CD14-positive monocyte (primary cell): Measurements from ENCODE around the gene AIG1. TPM values are rescaled to one million over a fixed set of nuclear protein-coding genes. Genes with fewer than 3 reads are reported as not detected.
"Not testable (repeated sequence)": the region's sequence is repeated elsewhere in the genome, so short reads cannot be mapped to it uniquely, and the experiment has no call there.

Experiments used
- DNase-seq, 3 donors: peaks; one replicate each; pipeline ENCODE4 v3.0.0-alpha.2; 2011 to 2022
- H2AFZ ChIP-seq: 2 replicates; pipeline ENCODE4 v1.6.0; 2012; ENCODE audit warnings: mild to moderate bottlenecking, low read depth, low read length, inconsistent platforms; ENCODE audit not compliant: insufficient read depth, poor library complexity, severe bottlenecking
- H3K27ac ChIP-seq, 2 donors: 1 replicate in 1 of 2; 2 replicates in 1 of 2; pipeline ENCODE4 v1.5.1; 2012 to 2013; ENCODE audit warnings: low read length in 2 of 2, control low read depth in 1 of 2, inconsistent platforms in 1 of 2, low read depth in 1 of 2, mild to moderate bottlenecking in 1 of 2
- H3K27me3 ChIP-seq, 2 donors: one replicate each; pipeline versions ENCODE4 v1.6.0 to v1.6.1; 2011 to 2013; ENCODE audit warnings: low read length in 2 of 2; ENCODE audit not compliant: control insufficient read depth in 2 of 2, insufficient read depth in 2 of 2
- H3K36me3 ChIP-seq, 2 donors: replicated peaks in 1 of 2; 1 replicate in 1 of 2; 2 replicates in 1 of 2; pipeline versions ENCODE4 v1.5.1 to v1.6.1; 2012 to 2013; ENCODE audit warnings: low read length in 2 of 2, control low read depth in 1 of 2, inconsistent platforms in 1 of 2, mild to moderate bottlenecking in 1 of 2; ENCODE audit not compliant: insufficient read depth in 2 of 2, control insufficient read depth in 1 of 2
- H3K4me1 ChIP-seq, 2 donors: 1 replicate in 1 of 2; 2 replicates in 1 of 2; pipeline versions ENCODE4 v1.5.1 to v1.6.1; 2012 to 2013; ENCODE audit warnings: low read length in 2 of 2, control low read depth in 1 of 2, inconsistent platforms in 1 of 2, mild to moderate bottlenecking in 1 of 2, moderate library complexity in 1 of 2; ENCODE audit not compliant: insufficient read depth in 2 of 2, control insufficient read depth in 1 of 2
- H3K4me2 ChIP-seq: replicated peaks from 2 replicates; pipeline ENCODE3; 2012; ENCODE audit warnings: low read length, moderate library complexity, mild to moderate bottlenecking; ENCODE audit not compliant: poor library complexity, severe bottlenecking; ENCODE audit errors: extremely low read depth
- H3K4me3 ChIP-seq, 3 experiments: fragments of 200-600 bp in 1 of 3; sonication (generic) in 1 of 3; replicated peaks in 1 of 3; 1 replicate in 2 of 3; 2 replicates in 1 of 3; pipeline ENCODE4 v1.5.1; 2011 to 2013; ENCODE audit warnings: low read length in 3 of 3, mild to moderate bottlenecking in 3 of 3, control low read depth in 2 of 3, low read depth in 2 of 3, inconsistent platforms in 1 of 3, moderate library complexity in 1 of 3
- H3K79me2 ChIP-seq: 2 replicates; pipeline ENCODE4 v1.6.0; 2012; ENCODE audit warnings: mild to moderate bottlenecking, control low read depth, inconsistent platforms, low read length, moderate library complexity; ENCODE audit not compliant: insufficient read depth
- H3K9ac ChIP-seq: 2 replicates; pipeline ENCODE4 v1.6.0; 2017; ENCODE audit warnings: low read length, mild to moderate bottlenecking; ENCODE audit not compliant: insufficient read depth, poor library complexity, severe bottlenecking
- H3K9me3 ChIP-seq, 2 donors: replicated peaks in 1 of 2; 1 replicate in 1 of 2; 2 replicates in 1 of 2; pipeline versions ENCODE4 v1.5.1 to v1.6.1; 2012 to 2013; ENCODE audit warnings: low read length in 2 of 2, control low read depth in 1 of 2; ENCODE audit not compliant: control insufficient read depth in 1 of 2, insufficient read depth in 1 of 2
- H4K20me1 ChIP-seq: 2 replicates; pipeline ENCODE4 v1.6.0; 2012; ENCODE audit warnings: mild to moderate bottlenecking, low read length, control low read depth, moderate library complexity; ENCODE audit not compliant: insufficient read depth
- H3K27ac Mint-ChIP-seq, 7 donors: one replicate each; pipeline ENCODE4 v1.8.0; 2020; ENCODE audit warnings: mild to moderate bottlenecking in 7 of 7, mixed read lengths in 7 of 7, moderate library complexity in 6 of 7, inconsistent platforms in 2 of 7
- H3K27me3 Mint-ChIP-seq, 3 donors: one replicate each; pipeline ENCODE4 v1.8.0; 2021 to 2022; ENCODE audit warnings: low read depth in 3 of 3, mild to moderate bottlenecking in 3 of 3, mixed read lengths in 3 of 3, moderate library complexity in 3 of 3, inconsistent platforms in 1 of 3
- H3K36me3 Mint-ChIP-seq, 2 donors: one replicate each; pipeline ENCODE4 v1.8.0; 2020; ENCODE audit warnings: mixed read lengths in 2 of 2, inconsistent platforms in 1 of 2, mild to moderate bottlenecking in 1 of 2
- H3K4me1 Mint-ChIP-seq: one replicate; pipeline ENCODE4 v1.8.0; 2020; ENCODE audit warnings: mild to moderate bottlenecking, mixed read lengths
- H3K4me3 Mint-ChIP-seq, 2 donors: one replicate each; pipeline ENCODE4 v1.8.0; 2020; ENCODE audit warnings: mild to moderate bottlenecking in 2 of 2, mixed read lengths in 2 of 2, moderate library complexity in 1 of 2
- H3K9me3 Mint-ChIP-seq, 7 donors: one replicate each; pipeline ENCODE4 v1.8.0; 2020 to 2022; ENCODE audit warnings: mixed read lengths in 7 of 7, mild to moderate bottlenecking in 6 of 7, moderate library complexity in 6 of 7, inconsistent platforms in 2 of 7
- CTCF ChIP-seq: fragments of 200-600 bp; IDR thresholded peaks from one replicate; pipeline ENCODE4 v1.8.0; 2022; ENCODE audit warnings: antibody characterized with exemption, mild to moderate bottlenecking
- WGBS: methylation state at CpG from one replicate; pipeline ENCODE4 v1.1.5; 2013; ENCODE audit warnings: missing lambda C conversion rate; ENCODE audit not compliant: insufficient coverage; 5-methylcytosine and 5-hydroxymethylcytosine counted together
- intact Hi-C, 2 donors: fragments of 100-400 bp; cut with micrococcal nuclease; formaldehyde crosslinking; loops; one replicate each; pipeline versions ENCODE4 v1.15.0 to v1.15.1; 2023
- polyA plus RNA-seq, 3 donors: library from polyadenylated mRNA; depleted of rRNA in 1 of 3; unstranded in 2 of 3; stranded (reverse) in 1 of 3; fragments of 300-500 nt in 2 of 3; fragments of >200 nt in 1 of 3; fragmentation: Illumina TruSeq in 2 of 3; gene quantifications; 1 replicate in 2 of 3; 2 replicates in 1 of 3; pipeline ENCODE4 v1.2.3, GENCODE V29; 2012 to 2021

AIG1 gene
- polyA plus RNA-seq, 3 donors: 6.7 to 7.6 (median 6.8) TPM

GRCh38 chr6:143245656-143246055 is 185.0 kb downstream of the AIG1 start:
- Histone ChIP-seq H3K4me3 (no peak overlapping the region), H3K27me3 (no peaks in the 10 kb centered on the region), H3K4me2 (no peak overlapping the region), H3K9ac (no peak overlapping the region), H4K20me1 (no peaks in the 10 kb centered on the region), H3K27ac (no peak overlapping the region), H3K9me3 (peaks cover 0 to 2% of the 10 kb centered on the region in 2 donors), H2AFZ (no peak overlapping the region), H3K36me3 (no peaks in the 10 kb centered on the region), H3K4me1 (no peaks in the 10 kb centered on the region), H3K79me2 (no peaks in the 10 kb centered on the region)
- no CpG with 5 or more reads among the region's 6 CpGs for WGBS
- H3K36me3 Mint-ChIP-seq: no peaks in the 10 kb centered on the region
- intact Hi-C loops: no loop called here
- no peak overlapping the region for H3K27ac Mint-ChIP-seq
- H3K9me3 Mint-ChIP-seq: peaks cover 0 to 9% (median 3%) of the 10 kb centered on the region in 7 donors
- no peak for TF ChIP-seq CTCF
- no peaks in the 10 kb centered on the region for H3K27me3 Mint-ChIP-seq
- no peak for DNase-seq
- no peaks in the 10 kb centered on the region for H3K4me1 Mint-ChIP-seq
- H3K4me3 Mint-ChIP-seq: no peak overlapping the region

- H3K4me2 ChIP-seq, H3K27me3 ChIP-seq, H3K9me3 Mint-ChIP-seq, H3K27ac Mint-ChIP-seq, H2AFZ ChIP-seq, DNase-seq, H3K27me3 Mint-ChIP-seq, H3K4me3 ChIP-seq, H3K4me3 Mint-ChIP-seq, H3K4me1 ChIP-seq, H3K4me1 Mint-ChIP-seq, H4K20me1 ChIP-seq, H3K27ac ChIP-seq, H3K36me3 ChIP-seq, H3K9ac ChIP-seq, H3K36me3 Mint-ChIP-seq, H3K79me2 ChIP-seq, H3K9me3 ChIP-seq, intact Hi-C loops: not testable (repeated sequence)
- WGBS: 83% methylated on average over 1 of the region's 4 CpGs
These were observed 185.6 kb downstream of the AIG1 start for GRCh38 chr6:143246166-143246775.
